H1 (cell line): ENCODE measurements around the gene LCORL. TPM values are rescaled to one million over a fixed set of nuclear protein-coding genes. Genes with fewer than 3 reads are reported as not detected.

Experiments
- CBX5 ChIP-seq: fragments of 300-800, 300-1000 bp; sonication (generic); IDR thresholded peaks from 2 replicates; pipeline ENCODE4 v1.7.1; 2016; ENCODE audit warnings: antibody characterized with exemption, low read length, low read depth
- CBX8 ChIP-seq: fragments of 300-800, 300-1000 bp; sonication (generic); IDR thresholded peaks from 2 replicates; pipeline ENCODE4 v1.7.1; 2016; ENCODE audit warnings: low read depth, low read length, borderline replicate concordance
- CHD1 ChIP-seq: IDR thresholded peaks from 2 replicates; pipeline ENCODE4 v1.6.1; 2012; ENCODE audit warnings: low read depth, low read length, improper control_type of control experiment
- CTBP2 ChIP-seq: IDR thresholded peaks from 2 replicates; pipeline ENCODE4 v1.7.0; 2011; ENCODE audit warnings: borderline replicate concordance, mild to moderate bottlenecking, moderate library complexity, mixed read lengths, low read length; ENCODE audit not compliant: insufficient read depth, insufficient read length
- E2F6 ChIP-seq: IDR thresholded peaks from 2 replicates; pipeline ENCODE4 v1.6.1; 2012; ENCODE audit warnings: inconsistent platforms
- HDAC6 ChIP-seq: IDR thresholded peaks from one replicate; pipeline ENCODE4 v1.7.1; 2012; ENCODE audit warnings: low read depth, mild to moderate bottlenecking, inconsistent platforms, low read length, moderate library complexity
- JUN ChIP-seq: IDR thresholded peaks from 2 replicates; pipeline ENCODE4 v1.6.1; 2011; ENCODE audit warnings: low read depth, mild to moderate bottlenecking, improper control_type of control experiment, low read length
- POLR2A ChIP-seq, 2 experiments: IDR thresholded peaks; 1 replicate in 1 of 2; 2 replicates in 1 of 2; pipeline ENCODE4 v1.6.1; 2011; ENCODE audit warnings: low read depth in 2 of 2, low read length in 2 of 2, mild to moderate bottlenecking in 2 of 2; ENCODE audit errors: control extremely low read depth in 1 of 2
- POLR2AphosphoS5 ChIP-seq: IDR thresholded peaks from 2 replicates; pipeline ENCODE4 v1.6.1; 2011; ENCODE audit warnings: low read depth, low read length
- POU5F1 ChIP-seq: IDR thresholded peaks from 2 replicates; pipeline ENCODE4 v1.6.1; 2011; ENCODE audit warnings: low read depth, mild to moderate bottlenecking, low read length, moderate library complexity
- RFX5 ChIP-seq: IDR thresholded peaks from 2 replicates; pipeline ENCODE4 v1.6.1; 2011; ENCODE audit warnings: low read depth, low read length, improper control_type of control experiment, borderline replicate concordance
- RNF2 ChIP-seq: fragments of 200-900, 300-1000 bp; sonication (generic); IDR thresholded peaks from 2 replicates; pipeline ENCODE4 v1.7.1; 2016; ENCODE audit warnings: borderline replicate concordance, low read depth, mild to moderate bottlenecking, antibody characterized with exemption, low read length; ENCODE audit not compliant: poor library complexity, severe bottlenecking; ENCODE audit errors: missing control alignments
- RXRA ChIP-seq: IDR thresholded peaks from 2 replicates; pipeline ENCODE4 v1.6.1; 2011; ENCODE audit warnings: low read depth, mild to moderate bottlenecking, low read length, moderate library complexity; ENCODE audit not compliant: insufficient read depth
- SIN3A ChIP-seq, 2 experiments: IDR thresholded peaks in 1 of 2; conservative IDR thresholded peaks in 1 of 2; 2 replicates each; pipeline ENCODE4 v1.6.1; 2011 to 2012; ENCODE audit warnings: low read length in 2 of 2, improper control_type of control experiment in 1 of 2, low read depth in 1 of 2, mild to moderate bottlenecking in 1 of 2
- SIRT6 ChIP-seq: IDR thresholded peaks from one replicate; pipeline ENCODE4 v1.7.1; 2012; ENCODE audit warnings: low read length, inconsistent platforms
- SP1 ChIP-seq: IDR thresholded peaks from 2 replicates; pipeline ENCODE4 v1.6.1; 2011; ENCODE audit warnings: low read depth, low read length
- SP2 ChIP-seq: IDR thresholded peaks from 2 replicates; pipeline ENCODE4 v1.6.1; 2012; ENCODE audit warnings: mild to moderate bottlenecking, low read length, inconsistent platforms
- SP4 ChIP-seq: IDR thresholded peaks from 2 replicates; pipeline ENCODE4 v1.6.1; 2012; ENCODE audit warnings: low read length, inconsistent platforms
- SRF ChIP-seq: IDR thresholded peaks from 2 replicates; pipeline ENCODE4 v1.6.1; 2011; ENCODE audit warnings: mild to moderate bottlenecking, low read depth, low read length, moderate library complexity
- SUZ12 ChIP-seq: fragments of 200-600 bp; sonication (generic); IDR thresholded peaks from 2 replicates; pipeline ENCODE4 v1.6.1; 2012; ENCODE audit warnings: mild to moderate bottlenecking, inconsistent platforms, low read length, moderate library complexity, mixed read lengths
- TAF1 ChIP-seq: IDR thresholded peaks from 2 replicates; pipeline ENCODE4 v1.6.1; 2011; ENCODE audit warnings: mild to moderate bottlenecking, low read depth, low read length
- TAF7 ChIP-seq: optimal IDR thresholded peaks from 2 replicates; pipeline ENCODE3; 2011; ENCODE audit warnings: low read depth, mild to moderate bottlenecking, inconsistent platforms, low read length, moderate library complexity, borderline replicate concordance
- TCF12 ChIP-seq: IDR thresholded peaks from 2 replicates; pipeline ENCODE4 v1.6.1; 2011; ENCODE audit warnings: low read depth, mild to moderate bottlenecking, low read length
- YY1 ChIP-seq: IDR thresholded peaks from 2 replicates; pipeline ENCODE4 v1.6.1; 2011; ENCODE audit warnings: low read depth, mild to moderate bottlenecking, low read length
- ZNF274 ChIP-seq: IDR thresholded peaks from 2 replicates; pipeline ENCODE4 v1.7.0; 2012; ENCODE audit warnings: low read length, borderline replicate concordance; ENCODE audit errors: extremely low read depth
- polyA plus RNA-seq, 7 experiments: library from polyadenylated mRNA; depleted of rRNA in 3 of 7; stranded (reverse) in 5 of 7; unstranded in 2 of 7; fragments of >200 nt in 5 of 7; fragments of 200-250 nt in 2 of 7; gene quantifications; 1 replicate in 5 of 7; 2 replicates in 1 of 7; 4 replicates in 1 of 7; pipeline versions ENCODE4 v1.2.1 to v1.2.3, GENCODE V29; 2011 to 2013; ENCODE audit warnings: missing spikeins in 2 of 7, mixed read lengths in 2 of 7
- total RNA-seq: library from RNA; stranded (reverse); fragmentation: NEBNext Ultra II Directional; extraction: Animal tissue kit (Norgen Biotek cat#: 25700); gene quantifications from 2 replicates; pipeline ENCODE4 v1.2.1, GENCODE V29; 2021

Gene LCORL
- total and polyA plus RNA-seq, 2 of the 8 experiments (the other 6 are each of a cell fraction or from before 2014, with no cell fraction given) = 2.2 to 19.2 TPM

- TF ChIP-seq ZNF274 (no peak), CTBP2 (no peak), CHD1 (peak; percentile 24; the same call in 1 of the 2 replicates), POU5F1 (no peak), E2F6 (peak; percentile 99), TAF7 (peak; percentile 71), SP2 (no peak), HDAC6 (no peak), SIRT6 (no peak), TCF12 (no peak), POLR2A (IDR thresholded peaks at IDR 0.05; ENCODE audit: control extremely low read depth in 1 of 2, low read depth in 2 of 2, low read length in 2 of 2) (peak; percentile 97 to 98), RXRA (no peak), RFX5 (no peak), SP4 (0 out of 2 replicates have a peak, but pooled peaks have one; percentile 25), CBX5 (no peak), YY1 (no peak), SIN3A (conservative IDR thresholded peaks at IDR 0.05 in 1 of 2, IDR thresholded peaks at IDR 0.05 in 1 of 2; ENCODE audit: low read depth in 1 of 2, low read length in 2 of 2) (peak; percentile 90 to 93), SRF (no peak), SUZ12 (no peak), CBX8 (no peak), SP1 (0 out of 2 replicates have a peak, but pooled peaks have one; percentile 26), RNF2 (no peak), POLR2AphosphoS5 (peak; percentile 99), JUN (no peak), TAF1 (peak; percentile 90)
Observed at GRCh38 chr4:17810260-17811077, 211.1 kb downstream of the LCORL start, which contains the start of the genes DCAF16 and NCAPG (continued).
